Uterus (tissue), 4 donors: ENCODE results near the gene CYB5R3. TPM values are rescaled to one million over a fixed set of nuclear protein-coding genes. Genes with fewer than 3 reads are reported as not detected.
A peak's percentile ranks its signal among the peaks of the same experiment; 100 is the strongest.

Source experiments
- DNase-seq, 2 donors: peaks; one replicate each; pipeline ENCODE4 v3.0.0-alpha.2; 2019 to 2020
- H3K27ac ChIP-seq, 2 donors: fragments of 200-600 bp; sonication (generic); 1 replicate in 1 of 2; 2 replicates in 1 of 2; pipeline ENCODE4 v1.5.1; 2016 to 2018
- H3K27me3 ChIP-seq, 2 donors: fragments of 200-600 bp; sonication (generic); one replicate each; pipeline ENCODE4 v1.5.1; 2018 to 2019; ENCODE audit warnings: control low read depth in 1 of 2
- H3K36me3 ChIP-seq, 2 donors: fragments of 200-600 bp; sonication (generic); one replicate each; pipeline ENCODE4 v1.5.1; 2019; ENCODE audit warnings: control low read depth in 1 of 2
- H3K4me1 ChIP-seq, 2 donors: fragments of 200-600 bp; sonication (generic); one replicate each; pipeline ENCODE4 v1.5.1; 2018 to 2019; ENCODE audit warnings: control low read depth in 1 of 2
- H3K4me3 ChIP-seq, 2 donors: fragments of 200-600 bp; sonication (generic); 1 replicate in 1 of 2; 2 replicates in 1 of 2; pipeline ENCODE4 v1.5.1; 2018 to 2019; ENCODE audit warnings: mild to moderate bottlenecking in 1 of 2
- H3K9me3 ChIP-seq, 2 donors: fragments of 200-600 bp; sonication (generic); one replicate each; pipeline ENCODE4 v1.5.1; 2019; ENCODE audit warnings: control low read depth in 1 of 2
- CTCF ChIP-seq, 4 experiments: fragments of 200-600 bp in 2 of 4; fragments of 450-650 bp in 2 of 4; sonication (generic) in 2 of 4; IDR thresholded peaks; one replicate each; pipeline ENCODE4 v1.5.1; 2016 to 2019; ENCODE audit warnings: antibody characterized with exemption in 4 of 4, mild to moderate bottlenecking in 2 of 4, moderate library complexity in 1 of 4
- POLR2A ChIP-seq, 2 donors: fragments of 450-650 bp; IDR thresholded peaks; one replicate each; pipeline ENCODE4 v1.6.1; 2016; ENCODE audit warnings: antibody characterized with exemption in 2 of 2, mild to moderate bottlenecking in 1 of 2, moderate library complexity in 1 of 2
- intact Hi-C: fragments of 100-400 bp; cut with DNase I; formaldehyde crosslinking; loops from one replicate; pipeline ENCODE4 v1.15.1; 2023; ENCODE audit warnings: low total_unique reads
- total RNA-seq, 4 donors: library from RNA; depleted of rRNA in 3 of 4; stranded (reverse); fragments of >200 nt in 3 of 4; gene quantifications; one replicate each; pipeline versions ENCODE4 v1.1.0 to v1.2.4, GENCODE V29; 2014 to 2023
- donor health status: DM: yes; HTN: yes; CAD: no.

CYB5R3 gene
- total RNA-seq, 4 donors from 2014 or later: 34.0 to 225 (median 51.7) TPM

- Histone ChIP-seq H3K4me3 (peak overlapping the region; percentile 77 to 99), H3K36me3 (no peaks in the 10 kb centered on the region), H3K27ac (peak overlapping the region; percentile 96 to 98), H3K9me3 (no peaks in the 10 kb centered on the region), H3K27me3 (no peaks in the 10 kb centered on the region), H3K4me1 (peaks cover 12 to 38% of the 10 kb centered on the region in 2 donors)
- intact Hi-C loops: no loop called here
- no peak for DNase-seq
- no peak for TF ChIP-seq CTCF (IDR thresholded peaks at IDR 0.05)
- TF ChIP-seq POLR2A (IDR thresholded peaks at IDR 0.05): no peak
Measured at GRCh38 chr22:42648017-42648367, 1.2 kb downstream of the CYB5R3 start.

- H3K27ac ChIP-seq: peak overlapping the region; percentile 81 to 96
- H3K36me3 ChIP-seq: no peaks in the 10 kb centered on the region
- peaks cover 12 to 38% of the 10 kb centered on the region in 2 donors for H3K4me1 ChIP-seq
- TF ChIP-seq POLR2A (IDR thresholded peaks at IDR 0.05): no peak
- H3K27me3 ChIP-seq: no peaks in the 10 kb centered on the region
- peak overlapping the region; percentile 4 to 25 for H3K4me3 ChIP-seq
- H3K9me3 ChIP-seq: no peaks in the 10 kb centered on the region
- DNase-seq: peak in 1 of 2 donors; percentile 55
- intact Hi-C loops: no loop called here
Measured at GRCh38 chr22:42646569-42647525, 2.3 kb downstream of the CYB5R3 start.

GRCh38 chr22:42645938-42646568 lies 3.1 kb downstream of the CYB5R3 start:
- intact Hi-C loops: no loop called here
- Histone ChIP-seq H3K36me3 (no peaks in the 10 kb centered on the region), H3K4me3 (peak overlapping the region; percentile 4 to 25), H3K4me1 (peaks cover 12 to 38% of the 10 kb centered on the region in 2 donors), H3K27ac (peak overlapping the region; percentile 81 to 96), H3K27me3 (no peaks in the 10 kb centered on the region), H3K9me3 (no peaks in the 10 kb centered on the region)
- no peak for DNase-seq
- TF ChIP-seq POLR2A (IDR thresholded peaks at IDR 0.05) (no peak), CTCF (IDR thresholded peaks at IDR 0.05) (no peak)

GRCh38 chr22:42645341-42645937 lies 3.8 kb downstream of the CYB5R3 start:
- H3K9me3 ChIP-seq: no peaks in the 10 kb centered on the region
- peak overlapping the region in 1 of 2 donors; percentile 25 for H3K4me3 ChIP-seq
- H3K36me3 ChIP-seq: no peaks in the 10 kb centered on the region
- intact Hi-C loops: no loop called here
- no peak for TF ChIP-seq CTCF (IDR thresholded peaks at IDR 0.05)
- TF ChIP-seq POLR2A (IDR thresholded peaks at IDR 0.05): no peak
- peak overlapping the region; percentile 81 to 96 for H3K27ac ChIP-seq
- DNase-seq: no peak
- peaks cover 12 to 38% of the 10 kb centered on the region in 2 donors for H3K4me1 ChIP-seq
- H3K27me3 ChIP-seq: no peaks in the 10 kb centered on the region

- H3K27ac ChIP-seq: peak overlapping the region; percentile 81 to 96
- H3K4me3 ChIP-seq: peak overlapping the region in 1 of 2 donors; percentile 25
- no peaks in the 10 kb centered on the region for H3K36me3 ChIP-seq
- H3K9me3 ChIP-seq: no peaks in the 10 kb centered on the region
- DNase-seq: peak in 1 of 2 donors; percentile 63
- H3K27me3 ChIP-seq: no peaks in the 10 kb centered on the region
- intact Hi-C loops: no loop called here
- peaks cover 12 to 38% of the 10 kb centered on the region in 2 donors for H3K4me1 ChIP-seq
- TF ChIP-seq POLR2A (IDR thresholded peaks at IDR 0.05) (no peak), CTCF (IDR thresholded peaks at IDR 0.05) (no peak)
Measured at GRCh38 chr22:42644422-42645340, 4.5 kb downstream of the CYB5R3 start.
